Activated CD4-positive, alpha-beta T cell treated with anti-CD3 and anti-CD28 coated beads, Interleukin-2, Interleukin-6, amounts not matched to agents 100 ng/mL and 50 ng/mL, durations not matched to agents 16 hours and 8 hours (primary cell): ENCODE measurements around the gene RTN4.

Experiments used
- DNase-seq: peaks from one replicate; pipeline ENCODE4 v3.0.0-alpha.2; 2020

The RTN4 gene

GRCh38 chr2:55035716-55036115 is 14.5 kb downstream of the RTN4 start:
- no peak for DNase-seq

- DNase-seq: no peak
Measured at GRCh38 chr2:55033921-55034320, 16.3 kb downstream of the RTN4 start.

- DNase-seq: no peak
Measured at GRCh38 chr2:55033076-55033742, 17.0 kb downstream of the RTN4 start.

GRCh38 chr2:55031505-55031904 is 18.7 kb downstream of the RTN4 start:
- DNase-seq: no peak

GRCh38 chr2:55030766-55031165 is 19.5 kb downstream of the RTN4 start:
- no peak for DNase-seq

GRCh38 chr2:55029098-55029497 is 21.2 kb downstream of the RTN4 start:
- DNase-seq: no peak

- DNase-seq: no peak
Measured at GRCh38 chr2:55027226-55027625, 23.0 kb downstream of the RTN4 start.

- DNase-seq: no peak
Measured at GRCh38 chr2:55026202-55026601, 24.0 kb downstream of the RTN4 start.

- no peak for DNase-seq
Measured at GRCh38 chr2:55025627-55026026, 24.6 kb downstream of the RTN4 start.

- DNase-seq: no peak
Measured at GRCh38 chr2:55025082-55025481, 25.2 kb downstream of the RTN4 start.

GRCh38 chr2:55022476-55022875 is 27.8 kb downstream of the RTN4 start:
- no peak for DNase-seq

- no peak for DNase-seq
Measured at GRCh38 chr2:55019526-55020258, 30.6 kb downstream of the RTN4 start.

- no peak for DNase-seq
Measured at GRCh38 chr2:55018619-55019018, 31.6 kb downstream of the RTN4 start.

GRCh38 chr2:55017880-55018279 is 32.4 kb downstream of the RTN4 start:
- DNase-seq: no peak

- DNase-seq: no peak
Measured at GRCh38 chr2:55017428-55017827, 32.8 kb downstream of the RTN4 start.

GRCh38 chr2:55014962-55015939 is 35.0 kb downstream of the RTN4 start:
- peak; percentile 38 for DNase-seq

GRCh38 chr2:55013936-55014335 is 36.3 kb downstream of the RTN4 start:
- no peak for DNase-seq

- DNase-seq: no peak
Measured at GRCh38 chr2:55012672-55013484, 37.4 kb downstream of the RTN4 start.

GRCh38 chr2:55011831-55012671 is 38.2 kb downstream of the RTN4 start:
- DNase-seq: no peak

- DNase-seq: no peak
Measured at GRCh38 chr2:55010915-55011314, 39.3 kb downstream of the RTN4 start.

- peak; percentile 45 for DNase-seq
Measured at GRCh38 chr2:55010149-55010591, 40.1 kb downstream of the RTN4 start.
